ENCODE measurements around the gene WDR93. TPM values are rescaled to one million over a fixed set of nuclear protein-coding genes. Genes with fewer than 3 reads are reported as not detected.
A peak's percentile ranks its signal among the peaks of the same experiment; 100 is the strongest.

WDR93 gene
- total and polyA plus RNA-seq, 2 donors (not counting 1 experiment from before 2014, with no cell fraction given) = 0.12 TPM; not detected in 1

- peak overlapping the region; percentile 86 for H3K4me2 ChIP-seq (replicated peaks; ENCODE audit: low read depth, low read length, poor library complexity, severe bottlenecking)
- no peaks in the 10 kb centered on the region for H3K9me3 ChIP-seq (ENCODE audit: control extremely low read depth in 1 of 3, control insufficient read depth in 2 of 3, insufficient read depth in 1 of 3, low read length in 2 of 3)
- WGBS (ENCODE audit: insufficient coverage) = 55% methylated on average over 18 of the region's 25 CpGs
- DNase-seq (no peak), ATAC-seq (ENCODE audit: low read depth) (no peak)
- CTCF ChIA-PET = interaction anchor here (0.6 to 2.2 kb wide), 2 partner anchors 15 to 750 kb away, joined by 4 to 5 read pairs; no protein-coding TSS in a partner anchor
- H3K4me1 ChIP-seq (ENCODE audit: control insufficient read depth in 2 of 2, insufficient read depth in 2 of 2, low read length in 2 of 2) = peaks cover 22 to 34% of the 10 kb centered on the region in 2 donors
- H3K4me3 ChIP-seq (ENCODE audit: control extremely low read depth in 1 of 5, extremely low read depth in 1 of 5, insufficient read depth in 1 of 5, low read depth in 2 of 5, low read length in 4 of 5) = peak overlapping the region in 1 of 5 experiments; percentile 52
- Mint-ChIP-seq H3K9me3 (ENCODE audit: insufficient read depth) (no peaks in the 10 kb centered on the region), H3K4me1 (peaks cover 18% of the 10 kb centered on the region), H3K27me3 (peaks cover 2% of the 10 kb centered on the region), H3K27ac (no peak overlapping the region), H3K4me3 (peak overlapping the region; percentile 59)
- no peak overlapping the region for H3K9ac ChIP-seq (ENCODE audit: low read length)
- TF ChIP-seq CTCF (IDR thresholded peaks at IDR 0.05) (no peak), EZH2 (IDR thresholded peaks at IDR 0.05; ENCODE audit: borderline replicate concordance, insufficient read depth, low read depth, low read length, poor library complexity, severe bottlenecking) (no peak)
- H2AFZ ChIP-seq (ENCODE audit: insufficient read depth, low read depth, low read length, poor library complexity, severe bottlenecking) = peak overlapping the region; percentile 81
- POLR2A ChIA-PET = no interaction called here
- H3K36me3 ChIP-seq (replicated peaks in 1 of 2; ENCODE audit: control extremely low read depth in 1 of 2, control insufficient read depth in 1 of 2, extremely low read depth in 1 of 2, insufficient read depth in 2 of 2, low read length in 1 of 2) = no peaks in the 10 kb centered on the region
- no peaks in the 10 kb centered on the region for H4K20me1 ChIP-seq (ENCODE audit: control insufficient read depth, insufficient read depth, low read length, poor library complexity, severe bottlenecking)
- intact Hi-C loops (cut with micrococcal nuclease) = loop anchor here (2.0 kb wide), 1 partner anchor 26 kb away; the partner anchor contains the start of gene MESP1
- no peak overlapping the region for H3K27ac ChIP-seq (ENCODE audit: low read length in 2 of 2)
- H3K27me3 ChIP-seq (replicated peaks in 1 of 4; ENCODE audit: control extremely low read depth in 1 of 4, control insufficient read depth in 3 of 4, insufficient read depth in 4 of 4, low read length in 3 of 4) = peaks cover 0 to 34% (median 9%) of the 10 kb centered on the region in 4 experiments
- H3K79me2 ChIP-seq (ENCODE audit: control insufficient read depth, insufficient read depth, low read length) = no peaks in the 10 kb centered on the region
These were observed 86.6 kb downstream of the WDR93 start for GRCh38 chr15:89777073-89777751.

GRCh38 chr15:89777782-89778380, 87.3 kb downstream of the WDR93 start:
- Mint-ChIP-seq H3K4me3 (peak overlapping the region; percentile 59), H3K27me3 (peaks cover 2% of the 10 kb centered on the region), H3K4me1 (peaks cover 22% of the 10 kb centered on the region), H3K9me3 (ENCODE audit: insufficient read depth) (no peaks in the 10 kb centered on the region), H3K27ac (no peak overlapping the region)
- ATAC-seq (ENCODE audit: low read depth) = no peak
- H3K9me3 ChIP-seq (ENCODE audit: control extremely low read depth in 1 of 3, control insufficient read depth in 2 of 3, insufficient read depth in 1 of 3, low read length in 2 of 3) = no peaks in the 10 kb centered on the region
- H3K9ac ChIP-seq (ENCODE audit: low read length) = no peak overlapping the region
- H3K36me3 ChIP-seq (replicated peaks in 1 of 2; ENCODE audit: control extremely low read depth in 1 of 2, control insufficient read depth in 1 of 2, extremely low read depth in 1 of 2, insufficient read depth in 2 of 2, low read length in 1 of 2) = no peaks in the 10 kb centered on the region
- intact Hi-C loops (cut with micrococcal nuclease) = loop anchor here (2.0 kb wide), 1 partner anchor 27 kb away; the partner anchor contains the start of gene MESP1
- H3K27me3 ChIP-seq (replicated peaks in 1 of 4; ENCODE audit: control extremely low read depth in 1 of 4, control insufficient read depth in 3 of 4, insufficient read depth in 4 of 4, low read length in 3 of 4) = peaks cover 0 to 34% (median 9%) of the 10 kb centered on the region in 4 experiments
- no peak overlapping the region for H2AFZ ChIP-seq (ENCODE audit: insufficient read depth, low read depth, low read length, poor library complexity, severe bottlenecking)
- TF ChIP-seq EZH2 (IDR thresholded peaks at IDR 0.05; ENCODE audit: borderline replicate concordance, insufficient read depth, low read depth, low read length, poor library complexity, severe bottlenecking) (no peak), CTCF (IDR thresholded peaks at IDR 0.05) (no peak)
- H3K79me2 ChIP-seq (ENCODE audit: control insufficient read depth, insufficient read depth, low read length) = no peaks in the 10 kb centered on the region
- H4K20me1 ChIP-seq (ENCODE audit: control insufficient read depth, insufficient read depth, low read length, poor library complexity, severe bottlenecking) = no peaks in the 10 kb centered on the region
- ChIA-PET CTCF (interaction anchor here (0.6 to 2.2 kb wide), 2 partner anchors 16 to 750 kb away, joined by 4 to 5 read pairs; no protein-coding TSS in a partner anchor), POLR2A (no interaction called here)
- WGBS (ENCODE audit: insufficient coverage) = 93% methylated on average over 7 of the region's 10 CpGs
- H3K4me2 ChIP-seq (replicated peaks; ENCODE audit: low read depth, low read length, poor library complexity, severe bottlenecking) = no peak overlapping the region
- no peak for DNase-seq
- no peak overlapping the region for H3K4me3 ChIP-seq (ENCODE audit: control extremely low read depth in 1 of 5, extremely low read depth in 1 of 5, insufficient read depth in 1 of 5, low read depth in 2 of 5, low read length in 4 of 5)
- no peak overlapping the region for H3K27ac ChIP-seq (ENCODE audit: low read length in 2 of 2)
- H3K4me1 ChIP-seq (ENCODE audit: control insufficient read depth in 2 of 2, insufficient read depth in 2 of 2, low read length in 2 of 2) = peaks cover 22 to 38% of the 10 kb centered on the region in 2 donors
